Activated CD4-positive, alpha-beta T cell treated with anti-CD3 and anti-CD28 coated beads, Interleukin-2, amount 50 U/mL, for 4 hours (primary cell): ENCODE results near the gene ZNF521.
A peak's percentile ranks its signal among the peaks of the same experiment; 100 is the strongest.

Experiments
- DNase-seq, 2 experiments: peaks; one replicate each; pipeline ENCODE4 v3.0.0-alpha.2; 2020

ZNF521 gene

GRCh38 chr18:25351777-25352628, at the start of gene ZNF521:
Gene ZNF521, minus strand, starts transcription at chr18:25352166. Its CDS starts 1,220 bp downstream, at chr18:25350946.
- DNase-seq: peak in 1 of 2 experiments; percentile 8

- DNase-seq: no peak
These were observed 47.6 kb upstream of the ZNF521 start for GRCh38 chr18:25399554-25399953.

GRCh38 chr18:25392192-25392591, 40.2 kb upstream of the ZNF521 start:
- DNase-seq: no peak

- DNase-seq: no peak
These were observed 21.6 kb upstream of the ZNF521 start for GRCh38 chr18:25373432-25374179.

- DNase-seq: no peak
These were observed 18.4 kb upstream of the ZNF521 start for GRCh38 chr18:25370391-25370790.

GRCh38 chr18:25365242-25365641, 13.3 kb upstream of the ZNF521 start:
- no peak for DNase-seq

- no peak for DNase-seq
These were observed 12.8 kb upstream of the ZNF521 start for GRCh38 chr18:25364732-25365131.

GRCh38 chr18:25360301-25360899, 8.4 kb upstream of the ZNF521 start:
- no peak for DNase-seq

- DNase-seq: no peak
These were observed 1.1 kb upstream of the ZNF521 start for GRCh38 chr18:25353080-25353479.

GRCh38 chr18:25352629-25353005, 651 bp upstream of the ZNF521 start:
- DNase-seq: no peak

- no peak for DNase-seq
These were observed 638 bp downstream of the ZNF521 start for GRCh38 chr18:25351280-25351775.

- no peak for DNase-seq
These were observed 1.3 kb downstream of the ZNF521 start for GRCh38 chr18:25350489-25351251.

GRCh38 chr18:25349926-25350487, 2.0 kb downstream of the ZNF521 start:
- DNase-seq: no peak

GRCh38 chr18:25349131-25349925, 2.6 kb downstream of the ZNF521 start:
- no peak for DNase-seq

GRCh38 chr18:25348386-25349130, 3.4 kb downstream of the ZNF521 start:
- DNase-seq: no peak

GRCh38 chr18:25346561-25346960, 5.4 kb downstream of the ZNF521 start:
- DNase-seq: no peak

GRCh38 chr18:25345081-25345866, 6.7 kb downstream of the ZNF521 start:
- no peak for DNase-seq

GRCh38 chr18:25341831-25342230, 10.1 kb downstream of the ZNF521 start:
- no peak for DNase-seq

GRCh38 chr18:25340762-25341161, 11.2 kb downstream of the ZNF521 start:
- DNase-seq: no peak

GRCh38 chr18:25335676-25336075, 16.3 kb downstream of the ZNF521 start:
- DNase-seq: no peak
